ENCODE results near the gene NFATC2. TPM values are rescaled to one million over a fixed set of nuclear protein-coding genes. Genes with fewer than 3 reads are reported as not detected.

Gene NFATC2
- polyA plus RNA-seq, 1 experiment, result 0.21 TPM

- Histone ChIP-seq H3K4me3 (ENCODE audit: low read depth, low read length) (no peak overlapping the region), H3K36me3 (ENCODE audit: control insufficient read depth, insufficient read depth, low read length) (no peaks in the 10 kb centered on the region), H3K27me3 (ENCODE audit: control insufficient read depth, insufficient read depth, low read length) (no peaks in the 10 kb centered on the region)
- no peak for DNase-seq (ENCODE audit: low read depth)
- TF ChIP-seq, protein P1, sequence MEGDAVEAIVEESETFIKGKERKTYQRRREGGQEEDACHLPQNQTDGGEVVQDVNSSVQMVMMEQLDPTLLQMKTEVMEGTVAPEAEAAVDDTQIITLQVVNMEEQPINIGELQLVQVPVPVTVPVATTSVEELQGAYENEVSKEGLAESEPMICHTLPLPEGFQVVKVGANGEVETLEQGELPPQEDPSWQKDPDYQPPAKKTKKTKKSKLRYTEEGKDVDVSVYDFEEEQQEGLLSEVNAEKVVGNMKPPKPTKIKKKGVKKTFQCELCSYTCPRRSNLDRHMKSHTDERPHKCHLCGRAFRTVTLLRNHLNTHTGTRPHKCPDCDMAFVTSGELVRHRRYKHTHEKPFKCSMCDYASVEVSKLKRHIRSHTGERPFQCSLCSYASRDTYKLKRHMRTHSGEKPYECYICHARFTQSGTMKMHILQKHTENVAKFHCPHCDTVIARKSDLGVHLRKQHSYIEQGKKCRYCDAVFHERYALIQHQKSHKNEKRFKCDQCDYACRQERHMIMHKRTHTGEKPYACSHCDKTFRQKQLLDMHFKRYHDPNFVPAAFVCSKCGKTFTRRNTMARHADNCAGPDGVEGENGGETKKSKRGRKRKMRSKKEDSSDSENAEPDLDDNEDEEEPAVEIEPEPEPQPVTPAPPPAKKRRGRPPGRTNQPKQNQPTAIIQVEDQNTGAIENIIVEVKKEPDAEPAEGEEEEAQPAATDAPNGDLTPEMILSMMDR (IDR thresholded peaks at IDR 0.05; ENCODE audit: insufficient read depth, low read depth, low read length), result no peak
- ChIA-PET CTCF (interaction anchor here (0.8 to 4.0 kb wide), 24 partner anchors 10 to 406 kb away, joined by 3 to 84 read pairs (median 5); no protein-coding TSS in a partner anchor), POLR2A (no interaction called here)
Measured at GRCh38 chr20:51386586-51386985, 155.9 kb downstream of the NFATC2 start.

GRCh38 chr20:51385646-51386530, 156.6 kb downstream of the NFATC2 start:
- TF ChIP-seq, protein P1 (IDR thresholded peaks at IDR 0.05; ENCODE audit: insufficient read depth, low read depth, low read length), result peak; percentile 75
- no peaks in the 10 kb centered on the region for H3K27me3 ChIP-seq (ENCODE audit: control insufficient read depth, insufficient read depth, low read length)
- no peak for DNase-seq (ENCODE audit: low read depth)
- H3K36me3 ChIP-seq (ENCODE audit: control insufficient read depth, insufficient read depth, low read length), result no peaks in the 10 kb centered on the region
- ChIA-PET CTCF (interaction anchor here (0.7 to 4.0 kb wide), 28 partner anchors 10 to 405 kb away, joined by 3 to 84 read pairs (median 4); no protein-coding TSS in a partner anchor), POLR2A (no interaction called here)
- no peak overlapping the region for H3K4me3 ChIP-seq (ENCODE audit: low read depth, low read length)

DNA sequence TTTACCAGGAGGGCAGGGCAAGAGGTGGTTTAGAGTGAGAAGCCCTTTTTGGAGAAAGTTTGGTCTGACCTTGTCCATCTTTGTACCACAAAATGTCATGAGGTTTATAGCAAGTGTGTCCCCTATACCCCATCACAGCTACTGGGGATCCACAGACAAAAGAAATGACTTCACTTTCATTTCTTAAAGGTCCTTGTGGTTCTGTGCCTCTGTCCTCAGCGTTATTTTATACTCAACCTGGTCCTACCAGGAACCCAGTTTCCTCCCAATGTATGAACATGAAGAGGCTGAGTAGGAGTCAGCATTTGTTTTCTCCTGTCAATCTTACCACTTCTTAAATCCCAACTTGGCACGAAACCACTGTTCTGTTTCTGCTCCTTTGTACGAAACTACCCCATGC, 157.6 kb downstream of the NFATC2 start:
- no peak for DNase-seq (ENCODE audit: low read depth)
- TF ChIP-seq, protein P1 (IDR thresholded peaks at IDR 0.05; ENCODE audit: insufficient read depth, low read depth, low read length), result no peak
- ChIA-PET POLR2A (no interaction called here), CTCF (interaction anchor here (0.9 to 4.0 kb wide), 10 partner anchors 12 to 216 kb away, joined by 3 to 84 read pairs (median 8); no protein-coding TSS in a partner anchor)
- Histone ChIP-seq H3K36me3 (ENCODE audit: control insufficient read depth, insufficient read depth, low read length) (no peaks in the 10 kb centered on the region), H3K4me3 (ENCODE audit: low read depth, low read length) (no peak overlapping the region), H3K27me3 (ENCODE audit: control insufficient read depth, insufficient read depth, low read length) (no peaks in the 10 kb centered on the region)

DNA sequence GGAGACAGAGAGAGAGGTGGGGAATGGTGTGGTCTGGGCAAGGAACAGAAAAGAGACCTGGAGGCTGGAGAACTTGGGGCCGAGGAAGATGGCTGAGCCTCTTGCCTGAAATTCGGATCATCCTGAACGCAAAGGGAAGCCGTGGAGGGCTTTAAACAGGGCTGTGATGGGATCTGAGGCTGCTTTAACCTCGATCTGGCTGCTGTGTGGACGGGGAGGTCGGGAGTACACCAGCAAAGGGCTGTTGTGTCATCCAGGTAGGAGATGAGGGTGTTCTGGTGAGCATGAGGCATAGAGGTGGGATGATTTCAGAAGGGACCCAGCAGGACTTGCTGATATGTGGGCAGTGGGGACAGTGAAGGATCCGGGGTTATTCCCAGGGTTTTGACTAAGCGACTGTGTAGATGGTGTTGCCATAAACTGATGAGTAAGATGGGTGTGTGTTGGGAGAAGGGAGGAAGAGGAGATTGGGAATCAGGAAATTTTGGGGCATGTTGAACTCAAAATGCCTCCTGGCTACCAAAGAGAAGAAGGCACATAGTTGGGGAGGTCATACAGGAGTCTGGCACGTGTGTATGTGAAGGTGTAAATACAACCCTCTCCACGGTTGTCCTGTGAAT, 158.5 kb downstream of the NFATC2 start:
- H3K4me3 ChIP-seq (ENCODE audit: low read depth, low read length), result no peak overlapping the region
- H3K27me3 ChIP-seq (ENCODE audit: control insufficient read depth, insufficient read depth, low read length), result no peaks in the 10 kb centered on the region
- DNase-seq (ENCODE audit: low read depth), result no peak
- ChIA-PET CTCF (interaction anchor here (0.9 to 4.0 kb wide), 5 partner anchors 12 to 217 kb away, joined by 4 to 84 read pairs (median 18); no protein-coding TSS in a partner anchor), POLR2A (no interaction called here)
- TF ChIP-seq, protein P1 (IDR thresholded peaks at IDR 0.05; ENCODE audit: insufficient read depth, low read depth, low read length), result no peak
- no peaks in the 10 kb centered on the region for H3K36me3 ChIP-seq (ENCODE audit: control insufficient read depth, insufficient read depth, low read length)
